ENCODE data around the gene CHL1. TPM values are rescaled to one million over a fixed set of nuclear protein-coding genes. Genes with fewer than 3 reads are reported as not detected.

Gene CHL1
- total RNA-seq, 1 donor from 2014 or later = 9.9 TPM

- Histone ChIP-seq H3K4me1 (ENCODE audit: control insufficient read depth in 3 of 3, insufficient read depth in 3 of 3, low read length in 3 of 3) (no peaks in the 10 kb centered on the region), H3K36me3 (ENCODE audit: control insufficient read depth in 3 of 3, insufficient read depth in 3 of 3, low read length in 3 of 3) (no peaks in the 10 kb centered on the region), H3K27ac (ENCODE audit: low read depth, low read length) (no peak overlapping the region), H3K9ac (ENCODE audit: low read depth in 1 of 3, low read length in 3 of 3) (no peak overlapping the region), H3K9me3 (ENCODE audit: control insufficient read depth in 3 of 3, low read length in 3 of 3) (peaks cover 0 to 3% (median 0%) of the 10 kb centered on the region in 3 donors), H3K27me3 (ENCODE audit: control insufficient read depth in 3 of 3, insufficient read depth in 3 of 3, low read length in 3 of 3) (no peaks in the 10 kb centered on the region), H3K4me3 (ENCODE audit: low read length in 3 of 3) (no peak overlapping the region)
Observed at GRCh38 chr3:445960-446359, 249.4 kb downstream of the CHL1 start.

GRCh38 chr3:447671-448070 is 251.1 kb downstream of the CHL1 start:
- H3K4me3 ChIP-seq (ENCODE audit: low read length in 3 of 3) = no peak overlapping the region
- no peaks in the 10 kb centered on the region for H3K36me3 ChIP-seq (ENCODE audit: control insufficient read depth in 3 of 3, insufficient read depth in 3 of 3, low read length in 3 of 3)
- peaks cover 0 to 3% (median 0%) of the 10 kb centered on the region in 3 donors for H3K9me3 ChIP-seq (ENCODE audit: control insufficient read depth in 3 of 3, low read length in 3 of 3)
- H3K27ac ChIP-seq (ENCODE audit: low read depth, low read length) = no peak overlapping the region
- H3K4me1 ChIP-seq (ENCODE audit: control insufficient read depth in 3 of 3, insufficient read depth in 3 of 3, low read length in 3 of 3) = no peaks in the 10 kb centered on the region
- no peak overlapping the region for H3K9ac ChIP-seq (ENCODE audit: low read depth in 1 of 3, low read length in 3 of 3)
- no peaks in the 10 kb centered on the region for H3K27me3 ChIP-seq (ENCODE audit: control insufficient read depth in 3 of 3, insufficient read depth in 3 of 3, low read length in 3 of 3)

GRCh38 chr3:449711-450110 is 253.1 kb downstream of the CHL1 start:
- Histone ChIP-seq H3K27ac (ENCODE audit: low read depth, low read length) (no peak overlapping the region), H3K27me3 (ENCODE audit: control insufficient read depth in 3 of 3, insufficient read depth in 3 of 3, low read length in 3 of 3) (no peaks in the 10 kb centered on the region), H3K36me3 (ENCODE audit: control insufficient read depth in 3 of 3, insufficient read depth in 3 of 3, low read length in 3 of 3) (no peaks in the 10 kb centered on the region), H3K9ac (ENCODE audit: low read depth in 1 of 3, low read length in 3 of 3) (no peak overlapping the region), H3K9me3 (ENCODE audit: control insufficient read depth in 3 of 3, low read length in 3 of 3) (no peaks in the 10 kb centered on the region), H3K4me3 (ENCODE audit: low read length in 3 of 3) (no peak overlapping the region), H3K4me1 (ENCODE audit: control insufficient read depth in 3 of 3, insufficient read depth in 3 of 3, low read length in 3 of 3) (no peaks in the 10 kb centered on the region)

GRCh38 chr3:452221-452620 is 255.7 kb downstream of the CHL1 start:
- H3K36me3 ChIP-seq (ENCODE audit: control insufficient read depth in 3 of 3, insufficient read depth in 3 of 3, low read length in 3 of 3) = no peaks in the 10 kb centered on the region
- H3K9ac ChIP-seq (ENCODE audit: low read depth in 1 of 3, low read length in 3 of 3) = no peak overlapping the region
- no peak overlapping the region for H3K27ac ChIP-seq (ENCODE audit: low read depth, low read length)
- no peaks in the 10 kb centered on the region for H3K4me1 ChIP-seq (ENCODE audit: control insufficient read depth in 3 of 3, insufficient read depth in 3 of 3, low read length in 3 of 3)
- H3K4me3 ChIP-seq (ENCODE audit: low read length in 3 of 3) = no peak overlapping the region
- no peaks in the 10 kb centered on the region for H3K9me3 ChIP-seq (ENCODE audit: control insufficient read depth in 3 of 3, low read length in 3 of 3)
- no peaks in the 10 kb centered on the region for H3K27me3 ChIP-seq (ENCODE audit: control insufficient read depth in 3 of 3, insufficient read depth in 3 of 3, low read length in 3 of 3)

- no peaks in the 10 kb centered on the region for H3K4me1 ChIP-seq (ENCODE audit: control insufficient read depth in 3 of 3, insufficient read depth in 3 of 3, low read length in 3 of 3)
- no peak overlapping the region for H3K4me3 ChIP-seq (ENCODE audit: low read length in 3 of 3)
- no peaks in the 10 kb centered on the region for H3K9me3 ChIP-seq (ENCODE audit: control insufficient read depth in 3 of 3, low read length in 3 of 3)
- no peaks in the 10 kb centered on the region for H3K27me3 ChIP-seq (ENCODE audit: control insufficient read depth in 3 of 3, insufficient read depth in 3 of 3, low read length in 3 of 3)
- H3K36me3 ChIP-seq (ENCODE audit: control insufficient read depth in 3 of 3, insufficient read depth in 3 of 3, low read length in 3 of 3) = no peaks in the 10 kb centered on the region
- H3K9ac ChIP-seq (ENCODE audit: low read depth in 1 of 3, low read length in 3 of 3) = no peak overlapping the region
- H3K27ac ChIP-seq (ENCODE audit: low read depth, low read length) = no peak overlapping the region
Observed at GRCh38 chr3:453106-453505, 256.5 kb downstream of the CHL1 start.

GRCh38 chr3:454986-455385 is 258.4 kb downstream of the CHL1 start:
- Histone ChIP-seq H3K27me3 (ENCODE audit: control insufficient read depth in 3 of 3, insufficient read depth in 3 of 3, low read length in 3 of 3) (no peaks in the 10 kb centered on the region), H3K9ac (ENCODE audit: low read depth in 1 of 3, low read length in 3 of 3) (no peak overlapping the region), H3K36me3 (ENCODE audit: control insufficient read depth in 3 of 3, insufficient read depth in 3 of 3, low read length in 3 of 3) (no peaks in the 10 kb centered on the region), H3K27ac (ENCODE audit: low read depth, low read length) (no peak overlapping the region), H3K4me3 (ENCODE audit: low read length in 3 of 3) (no peak overlapping the region), H3K4me1 (ENCODE audit: control insufficient read depth in 3 of 3, insufficient read depth in 3 of 3, low read length in 3 of 3) (no peaks in the 10 kb centered on the region), H3K9me3 (ENCODE audit: control insufficient read depth in 3 of 3, low read length in 3 of 3) (no peaks in the 10 kb centered on the region)

GRCh38 chr3:458124-458523 is 261.6 kb downstream of the CHL1 start:
- H3K27ac ChIP-seq (ENCODE audit: low read depth, low read length) = no peak overlapping the region
- no peaks in the 10 kb centered on the region for H3K36me3 ChIP-seq (ENCODE audit: control insufficient read depth in 3 of 3, insufficient read depth in 3 of 3, low read length in 3 of 3)
- no peaks in the 10 kb centered on the region for H3K9me3 ChIP-seq (ENCODE audit: control insufficient read depth in 3 of 3, low read length in 3 of 3)
- no peaks in the 10 kb centered on the region for H3K27me3 ChIP-seq (ENCODE audit: control insufficient read depth in 3 of 3, insufficient read depth in 3 of 3, low read length in 3 of 3)
- no peak overlapping the region for H3K9ac ChIP-seq (ENCODE audit: low read depth in 1 of 3, low read length in 3 of 3)
- H3K4me3 ChIP-seq (ENCODE audit: low read length in 3 of 3) = no peak overlapping the region
- peaks cover 10 to 13% (median 10%) of the 10 kb centered on the region in 3 donors for H3K4me1 ChIP-seq (ENCODE audit: control insufficient read depth in 3 of 3, insufficient read depth in 3 of 3, low read length in 3 of 3)

- Histone ChIP-seq H3K4me1 (ENCODE audit: control insufficient read depth in 3 of 3, insufficient read depth in 3 of 3, low read length in 3 of 3) (peaks cover 10 to 14% (median 13%) of the 10 kb centered on the region in 3 donors), H3K27me3 (ENCODE audit: control insufficient read depth in 3 of 3, insufficient read depth in 3 of 3, low read length in 3 of 3) (no peaks in the 10 kb centered on the region), H3K27ac (ENCODE audit: low read depth, low read length) (no peak overlapping the region), H3K4me3 (ENCODE audit: low read length in 3 of 3) (no peak overlapping the region), H3K9me3 (ENCODE audit: control insufficient read depth in 3 of 3, low read length in 3 of 3) (no peaks in the 10 kb centered on the region), H3K9ac (ENCODE audit: low read depth in 1 of 3, low read length in 3 of 3) (no peak overlapping the region), H3K36me3 (ENCODE audit: control insufficient read depth in 3 of 3, insufficient read depth in 3 of 3, low read length in 3 of 3) (no peaks in the 10 kb centered on the region)
Observed at GRCh38 chr3:458653-459310, 262.2 kb downstream of the CHL1 start.

Small RNA genes within 50 kb of the gene (small RNA-seq; reads per million reads assigned to genes)
- gene RNU6-1194P = not detected
